GM12892 (cell line): ENCODE data around the gene NSRP1.

Experiments
- POLR2A ChIP-seq: IDR thresholded peaks from 2 replicates; pipeline ENCODE4 v1.6.1; 2011; ENCODE audit warnings: low read depth, low read length, control low read depth
- POLR2AphosphoS5 ChIP-seq: IDR thresholded peaks from 2 replicates; pipeline ENCODE4 v1.6.1; 2011; ENCODE audit warnings: low read depth, low read length, control low read depth
- TAF1 ChIP-seq: IDR thresholded peaks from 2 replicates; pipeline ENCODE4 v1.6.1; 2011; ENCODE audit warnings: low read depth, mild to moderate bottlenecking, control low read depth, low read length, borderline replicate concordance

DNA sequence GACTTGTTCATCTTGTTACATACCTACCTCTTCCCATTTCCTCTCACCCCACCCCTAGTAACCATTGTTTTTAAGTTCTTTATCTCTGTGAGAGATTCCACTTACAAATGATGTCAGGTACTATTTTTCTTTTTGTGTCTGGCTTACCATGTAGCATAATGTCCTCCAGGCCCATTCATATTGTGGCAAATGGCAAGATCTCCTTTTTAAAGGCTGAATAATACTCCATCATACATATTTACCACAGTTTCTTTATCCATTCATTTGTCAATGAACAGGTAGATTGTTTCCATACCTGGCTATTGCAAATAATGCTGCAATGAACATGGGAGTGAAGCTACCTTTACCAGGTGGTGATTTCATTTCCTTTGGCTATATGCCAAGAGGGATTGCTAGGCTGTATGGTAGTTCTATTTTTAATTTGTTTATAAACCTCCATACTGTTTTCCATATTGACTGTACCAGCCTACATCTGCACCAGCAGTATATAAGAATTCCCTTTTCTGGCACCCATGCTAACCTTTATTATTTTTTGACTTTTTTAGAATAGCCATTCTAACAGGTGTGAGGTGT is 53.9 kb downstream of the NSRP1 start:
- no peak for TF ChIP-seq TAF1
- no peak for TF ChIP-seq POLR2A
- no peak for TF ChIP-seq POLR2AphosphoS5
